ENCODE data around the gene PHACTR1. TPM values are rescaled to one million over a fixed set of nuclear protein-coding genes. Genes with fewer than 3 reads are reported as not detected.

The PHACTR1 gene
- total and polyA plus RNA-seq, 7 donors, result 0.60 to 7.5 (median 3.7) TPM

- no peaks in the 10 kb centered on the region for H3K36me3 ChIP-seq
- H3K4me3 ChIP-seq, result no peak overlapping the region
- H3K27me3 ChIP-seq, result peaks cover 0 to 5% (median 0%) of the 10 kb centered on the region in 3 donors
- intact Hi-C loops (cut with DNase I), result loop anchor here (2.0 kb wide), 1 partner anchor 375 kb away; no protein-coding TSS in a partner anchor
- H3K4me1 ChIP-seq, result peaks cover 0 to 26% (median 17%) of the 10 kb centered on the region in 4 donors
- no peak overlapping the region for H3K27ac ChIP-seq
- no peaks in the 10 kb centered on the region for H3K9me3 ChIP-seq
- 82 to 91% methylated on average over 5 of the region's 5 CpGs for WGBS, 2 donors
- TF ChIP-seq POLR2A (IDR thresholded peaks at IDR 0.05) (no peak), CTCF (IDR thresholded peaks at IDR 0.05) (no peak), EP300 (IDR thresholded peaks at IDR 0.05) (no peak), POLR2AphosphoS5 (IDR thresholded peaks at IDR 0.05) (no peak)
- DNase-seq, result no peak
These were observed 239.4 kb downstream of the PHACTR1 start for GRCh38 chr6:12955956-12956355.

- H3K27me3 ChIP-seq, result peaks cover 0 to 5% (median 0%) of the 10 kb centered on the region in 3 donors
- peaks cover 0 to 16% (median 7%) of the 10 kb centered on the region in 4 donors for H3K4me1 ChIP-seq
- intact Hi-C loops (cut with DNase I), result loop anchor here (2.0 kb wide), 1 partner anchor 374 kb away; no protein-coding TSS in a partner anchor
- no peaks in the 10 kb centered on the region for H3K36me3 ChIP-seq
- peak overlapping the region; percentile 60 to 73 (median 66) for H3K27ac ChIP-seq
- no peak for DNase-seq
- no peak for TF ChIP-seq POLR2A (IDR thresholded peaks at IDR 0.05)
- TF ChIP-seq POLR2AphosphoS5 (IDR thresholded peaks at IDR 0.05), result no peak
- no peak for TF ChIP-seq CTCF (IDR thresholded peaks at IDR 0.05)
- no peak for TF ChIP-seq EP300 (IDR thresholded peaks at IDR 0.05)
- no peaks in the 10 kb centered on the region for H3K9me3 ChIP-seq
- 0 to 13% methylated on average over 6 of the region's 6 CpGs for WGBS, 2 donors
- peak overlapping the region; percentile 54 to 64 (median 60) for H3K4me3 ChIP-seq
These were observed 240.4 kb downstream of the PHACTR1 start for GRCh38 chr6:12956991-12957320.

GRCh38 chr6:12957321-12958051, 240.9 kb downstream of the PHACTR1 start:
- H3K9me3 ChIP-seq, result no peaks in the 10 kb centered on the region
- peaks cover 0 to 5% (median 0%) of the 10 kb centered on the region in 3 donors for H3K27me3 ChIP-seq
- peak overlapping the region; percentile 60 to 73 (median 66) for H3K27ac ChIP-seq
- DNase-seq, result peak; percentile 73
- H3K4me1 ChIP-seq, result peaks cover 0 to 12% (median 6%) of the 10 kb centered on the region in 4 donors
- 1 to 2% methylated on average over 24 of the region's 24 CpGs for WGBS, 2 donors
- TF ChIP-seq POLR2AphosphoS5 (IDR thresholded peaks at IDR 0.05) (peak in 2 of 4 donors; percentile 5 to 20), POLR2A (IDR thresholded peaks at IDR 0.05) (no peak), EP300 (IDR thresholded peaks at IDR 0.05) (no peak), CTCF (IDR thresholded peaks at IDR 0.05) (no peak)
- H3K4me3 ChIP-seq, result peak overlapping the region; percentile 54 to 64 (median 60)
- intact Hi-C loops (cut with DNase I), result loop anchor here (2.0 kb wide), 1 partner anchor 373 kb away; no protein-coding TSS in a partner anchor
- no peaks in the 10 kb centered on the region for H3K36me3 ChIP-seq

GRCh38 chr6:12958052-12958706, 241.6 kb downstream of the PHACTR1 start:
- intact Hi-C loops (cut with DNase I), result no loop called here
- WGBS, 2 donors, result 15 to 18% methylated on average over 9 of the region's 9 CpGs
- H3K36me3 ChIP-seq, result no peaks in the 10 kb centered on the region
- no peaks in the 10 kb centered on the region for H3K9me3 ChIP-seq
- peak overlapping the region; percentile 60 to 73 (median 66) for H3K27ac ChIP-seq
- H3K4me3 ChIP-seq, result peak overlapping the region; percentile 54 to 64 (median 60)
- H3K4me1 ChIP-seq, result peaks cover 0 to 12% (median 6%) of the 10 kb centered on the region in 4 donors
- peaks cover 0 to 5% (median 0%) of the 10 kb centered on the region in 3 donors for H3K27me3 ChIP-seq
- TF ChIP-seq POLR2AphosphoS5 (IDR thresholded peaks at IDR 0.05), result no peak
- TF ChIP-seq EP300 (IDR thresholded peaks at IDR 0.05), result no peak
- TF ChIP-seq POLR2A (IDR thresholded peaks at IDR 0.05), result no peak
- TF ChIP-seq CTCF (IDR thresholded peaks at IDR 0.05), result no peak
- no peak for DNase-seq
